Ectodermal cell (in vitro differentiated cells): ENCODE measurements around the gene FLT3LG.
"Not testable (repeated sequence)": the region's sequence is repeated elsewhere in the genome, so short reads cannot be mapped to it uniquely, and the experiment has no call there.

Experiments used
- H3K27ac ChIP-seq: 2 replicates; pipeline ENCODE4 v1.7.0; 2013; ENCODE audit warnings: mild to moderate bottlenecking, low read depth, low read length; ENCODE audit not compliant: insufficient read depth, poor library complexity, severe bottlenecking
- H3K27me3 ChIP-seq: 2 replicates; pipeline ENCODE4 v1.7.0; 2013; ENCODE audit warnings: mild to moderate bottlenecking, low read length; ENCODE audit not compliant: insufficient read depth, control insufficient read depth, poor library complexity, severe bottlenecking
- H3K36me3 ChIP-seq: one replicate; pipeline ENCODE4 v1.7.0; 2013; ENCODE audit warnings: low read length; ENCODE audit not compliant: control insufficient read depth, insufficient read depth
- H3K4me1 ChIP-seq: one replicate; pipeline ENCODE4 v1.7.0; 2013; ENCODE audit warnings: low read length; ENCODE audit not compliant: control insufficient read depth, insufficient read depth
- H3K4me3 ChIP-seq: 2 replicates; pipeline ENCODE4 v1.7.0; 2013; ENCODE audit warnings: low read depth, low read length, control low read depth; ENCODE audit not compliant: insufficient read depth
- H3K9me3 ChIP-seq: 2 replicates; pipeline ENCODE4 v1.7.0; 2013; ENCODE audit warnings: mild to moderate bottlenecking, low read length, moderate library complexity; ENCODE audit not compliant: control insufficient read depth
- WGBS, 2 experiments: methylation state at CpG; one replicate each; pipeline ENCODE4 v1.1.7; 2013; ENCODE audit warnings: missing lambda C conversion rate in 2 of 2; 5-methylcytosine and 5-hydroxymethylcytosine counted together

FLT3LG gene

DNA sequence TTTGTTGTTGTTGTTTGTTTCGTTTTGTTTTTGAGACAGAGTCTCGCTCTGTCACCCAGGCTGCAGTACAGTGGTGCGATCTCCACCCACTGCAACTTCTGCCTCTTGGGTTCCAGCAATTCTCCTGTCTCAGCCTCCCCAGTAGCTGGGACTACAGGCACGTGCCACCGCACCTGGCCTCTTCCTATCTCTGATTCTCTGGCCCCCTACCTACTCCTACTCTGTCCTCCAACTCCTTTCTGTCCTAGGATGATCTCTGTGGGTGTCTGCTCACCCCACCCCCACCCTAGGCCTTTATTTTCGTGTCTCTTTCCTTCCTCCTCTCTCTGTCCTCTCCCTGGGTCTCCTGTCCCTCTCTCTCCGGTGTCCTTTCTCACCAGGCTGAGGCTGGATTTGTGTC is 23.6 kb upstream of the FLT3LG start:
- Histone ChIP-seq H3K27ac (no peak overlapping the region), H3K9me3 (no peaks in the 10 kb centered on the region), H3K4me3 (peak overlapping the region; percentile 96), H3K36me3 (peaks cover 19% of the 10 kb centered on the region), H3K27me3 (no peaks in the 10 kb centered on the region), H3K4me1 (peaks cover 6% of the 10 kb centered on the region)
- WGBS, 2 experiments = 91 to 94% methylated on average over 7 of the region's 7 CpGs

GRCh38 chr19:49451430-49452181 is 22.4 kb upstream of the FLT3LG start, which contains the start of gene PIH1D1:
Gene PIH1D1, minus strand, starts transcription at chr19:49451814. Its CDS starts 240 bp downstream, at chr19:49451574.
- Histone ChIP-seq H3K4me1 (peaks cover 6% of the 10 kb centered on the region), H3K27ac (peak within 1 kb of the TSS; percentile 93), H3K4me3 (peak within 1 kb of the TSS; percentile 96), H3K27me3 (no peaks in the 10 kb centered on the region), H3K9me3 (no peaks in the 10 kb centered on the region), H3K36me3 (peaks cover 19% of the 10 kb centered on the region)
- WGBS, 2 experiments = 0 to 1% methylated on average over 42 of the region's 42 CpGs

GRCh38 chr19:49453013-49453756 is 20.8 kb upstream of the FLT3LG start, which contains the start of gene ALDH16A1:
Gene ALDH16A1, plus strand, starts transcription at chr19:49453225. Its CDS starts 107 bp downstream, at chr19:49453332.
- Histone ChIP-seq H3K27me3 (no peaks in the 10 kb centered on the region), H3K4me3 (peak within 1 kb of the TSS; percentile 88), H3K36me3 (peaks cover 15% of the 10 kb centered on the region), H3K27ac (peak within 1 kb of the TSS; percentile 93), H3K9me3 (no peaks in the 10 kb centered on the region), H3K4me1 (peaks cover 6% of the 10 kb centered on the region)
- WGBS, 2 experiments = 0% methylated on average over 66 of the region's 66 CpGs

- peaks cover 10% of the 10 kb centered on the region for H3K36me3 ChIP-seq
- H3K27me3 ChIP-seq = no peaks in the 10 kb centered on the region
- no peaks in the 10 kb centered on the region for H3K9me3 ChIP-seq
- H3K4me3 ChIP-seq = peak overlapping the region; percentile 88
- 43 to 45% methylated on average over 10 of the region's 10 CpGs for WGBS, 2 experiments
- peak overlapping the region; percentile 93 for H3K27ac ChIP-seq
- peaks cover 6% of the 10 kb centered on the region for H3K4me1 ChIP-seq
Observed at GRCh38 chr19:49453757-49454240, 20.2 kb upstream of the FLT3LG start.

DNA sequence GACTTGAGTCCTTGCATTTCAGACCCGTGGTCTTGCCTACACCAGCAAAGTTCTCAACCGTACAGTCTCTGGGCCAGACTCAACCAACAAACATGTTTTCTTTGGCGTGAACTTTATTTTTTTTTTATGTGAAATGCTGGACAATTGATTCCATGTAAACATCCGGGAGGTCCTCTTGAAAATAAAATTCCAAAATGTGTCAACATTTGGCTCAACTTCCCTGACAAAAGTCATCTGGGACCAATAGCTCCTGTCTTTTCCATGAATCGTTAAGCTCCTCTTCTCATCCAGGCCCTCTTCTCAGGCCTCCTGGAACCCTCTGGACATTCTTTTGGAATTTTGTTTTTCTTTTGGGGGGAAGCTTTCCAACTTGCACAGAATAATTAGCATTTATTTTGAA is 18.2 kb upstream of the FLT3LG start:
- H3K27me3 ChIP-seq = no peaks in the 10 kb centered on the region
- peaks cover under 1% of the 10 kb centered on the region for H3K4me1 ChIP-seq
- 95% methylated on average over 5 of the region's 5 CpGs for WGBS, 2 experiments
- no peak overlapping the region for H3K27ac ChIP-seq
- H3K36me3 ChIP-seq = peaks cover 12% of the 10 kb centered on the region
- no peak overlapping the region for H3K4me3 ChIP-seq
- H3K9me3 ChIP-seq = no peaks in the 10 kb centered on the region

GRCh38 chr19:49456326-49456725 is 17.7 kb upstream of the FLT3LG start:
- H3K27ac ChIP-seq = no peak overlapping the region
- WGBS, 2 experiments = 91 to 96% methylated on average over 5 of the region's 5 CpGs

GRCh38 chr19:49458567-49458903 is 15.5 kb upstream of the FLT3LG start:
- peaks cover 12% of the 10 kb centered on the region for H3K36me3 ChIP-seq
- H3K27ac ChIP-seq = no peak overlapping the region
- 93 to 96% methylated on average over 5 of the region's 5 CpGs for WGBS, 2 experiments
- H3K9me3 ChIP-seq = no peaks in the 10 kb centered on the region
- H3K4me3 ChIP-seq = no peak overlapping the region
- H3K4me1 ChIP-seq = no peaks in the 10 kb centered on the region
- H3K27me3 ChIP-seq = no peaks in the 10 kb centered on the region

More at GRCh38 chr19:49456326-49456725, 17.7 kb upstream of the FLT3LG start:
- Histone ChIP-seq H3K36me3 (peaks cover 12% of the 10 kb centered on the region), H3K27me3 (no peaks in the 10 kb centered on the region), H3K4me3 (no peak overlapping the region), H3K9me3 (no peaks in the 10 kb centered on the region), H3K4me1 (no peaks in the 10 kb centered on the region)

DNA sequence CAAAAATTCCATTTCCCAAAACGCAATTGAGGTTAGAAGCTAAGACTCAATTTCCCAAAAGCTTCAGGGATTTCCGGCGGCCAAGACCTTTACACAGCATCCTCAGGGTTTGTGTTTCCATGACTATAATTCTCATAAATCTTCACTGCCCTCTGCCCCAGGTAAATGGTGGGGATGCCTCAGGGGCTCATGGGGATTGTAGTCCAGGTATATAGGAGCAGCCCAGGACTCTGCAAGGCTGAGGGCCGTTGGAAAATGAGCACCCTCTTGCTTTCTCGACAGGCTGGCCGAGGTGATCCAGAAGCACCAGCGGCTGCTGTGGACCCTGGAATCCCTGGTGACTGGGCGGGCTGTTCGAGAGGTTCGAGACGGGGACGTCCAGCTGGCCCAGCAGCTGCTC is 14.6 kb upstream of the FLT3LG start:
- no peaks in the 10 kb centered on the region for H3K4me1 ChIP-seq
- 91 to 94% methylated on average over 12 of the region's 12 CpGs for WGBS, 2 experiments
- H3K36me3 ChIP-seq = peaks cover 12% of the 10 kb centered on the region
- no peak overlapping the region for H3K27ac ChIP-seq
- no peak overlapping the region for H3K4me3 ChIP-seq
- no peaks in the 10 kb centered on the region for H3K9me3 ChIP-seq
- no peaks in the 10 kb centered on the region for H3K27me3 ChIP-seq

GRCh38 chr19:49461130-49461529 is 12.9 kb upstream of the FLT3LG start:
- no CpG with 5 or more reads among the region's 1 CpG for WGBS, 2 experiments
- H3K4me1 ChIP-seq, H3K9me3 ChIP-seq, H3K27me3 ChIP-seq, H3K27ac ChIP-seq, H3K4me3 ChIP-seq: not testable (repeated sequence)
- peaks cover 17% of the 10 kb centered on the region for H3K36me3 ChIP-seq

DNA sequence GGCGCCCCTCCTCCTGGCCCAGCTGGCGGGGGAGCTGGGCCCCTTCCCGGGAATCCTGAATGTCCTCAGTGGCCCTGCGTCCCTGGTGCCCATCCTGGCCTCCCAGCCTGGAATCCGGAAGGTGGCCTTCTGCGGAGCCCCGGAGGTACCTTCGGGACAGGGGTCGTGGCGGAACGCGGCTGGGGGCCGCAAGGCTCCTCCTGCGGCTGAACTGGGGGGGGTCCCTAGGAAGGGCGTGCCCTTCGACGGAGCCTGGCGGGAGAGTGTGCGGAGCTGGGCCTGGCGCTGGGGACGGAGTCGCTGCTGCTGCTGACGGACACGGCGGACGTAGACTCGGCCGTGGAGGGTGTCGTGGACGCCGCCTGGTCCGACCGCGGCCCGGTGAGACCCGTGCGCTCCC is 12.4 kb upstream of the FLT3LG start:
- WGBS, 2 experiments = 93 to 97% methylated on average over 37 of the region's 37 CpGs
- H3K4me3 ChIP-seq = no peak overlapping the region
- no peaks in the 10 kb centered on the region for H3K4me1 ChIP-seq
- no peaks in the 10 kb centered on the region for H3K27me3 ChIP-seq
- H3K27ac ChIP-seq = no peak overlapping the region
- H3K36me3 ChIP-seq = peaks cover 17% of the 10 kb centered on the region
- no peaks in the 10 kb centered on the region for H3K9me3 ChIP-seq
